SU-DHL-6 (cell line): Measurements from ENCODE around the gene CHGA.

Experiments used
- H2AFZ ChIP-seq: fragments of 200-600 bp; sonication (generic); 2 replicates; pipeline ENCODE4 v1.6.1; 2014; ENCODE audit warnings: low read depth, mild to moderate bottlenecking, moderate library complexity, mixed read lengths, antibody characterized with exemption, low read length; ENCODE audit not compliant: severe bottlenecking
- H3F3A ChIP-seq: fragments of 200-600 bp; shearing (Covaris generic); 2 replicates; pipeline ENCODE4 v1.6.0; 2016; ENCODE audit warnings: antibody characterized with exemption, mild to moderate bottlenecking; ENCODE audit not compliant: insufficient read depth
- H3K27ac ChIP-seq: fragments of 200-600 bp; sonication (generic); 2 replicates; pipeline ENCODE4 v1.5.1; 2016; ENCODE audit warnings: low read depth, mild to moderate bottlenecking, low read length, moderate library complexity, mixed read lengths
- H3K27me3 ChIP-seq: fragments of 200-600 bp; sonication (generic), shearing (Covaris generic); 2 replicates; pipeline ENCODE4 v1.6.0; 2014; ENCODE audit warnings: mild to moderate bottlenecking, low read length
- H3K36me3 ChIP-seq: fragments of 200-600 bp; sonication (generic); 2 replicates; pipeline ENCODE4 v1.6.1; 2014; ENCODE audit warnings: mild to moderate bottlenecking, low read length, mixed read lengths
- H3K4me2 ChIP-seq: fragments of 300-600, 200-600 bp; shearing (Covaris generic), sonication (generic); 2 replicates; pipeline ENCODE4 v1.6.0; 2014; ENCODE audit warnings: low read length, low read depth, mild to moderate bottlenecking; ENCODE audit not compliant: poor library complexity, severe bottlenecking
- H3K4me3 ChIP-seq: fragments of 200-600 bp; sonication (generic); 2 replicates; pipeline ENCODE4 v1.5.1; 2014; ENCODE audit warnings: antibody characterized with exemption, low read length, mild to moderate bottlenecking, mixed read lengths; ENCODE audit not compliant: insufficient read depth, poor library complexity, severe bottlenecking
- H3K79me2 ChIP-seq: fragments of 200-600 bp; sonication (generic); 2 replicates; pipeline ENCODE4 v1.6.1; 2014; ENCODE audit warnings: mild to moderate bottlenecking, low read length, moderate library complexity; ENCODE audit not compliant: insufficient read depth
- H3K9ac ChIP-seq: fragments of 200-600 bp; sonication (generic); 2 replicates; pipeline ENCODE4 v1.7.0; 2014; ENCODE audit warnings: mild to moderate bottlenecking, low read length
- H3K9me2 ChIP-seq: fragments of 200-600 bp; sonication (generic); replicated peaks from 2 replicates; pipeline ENCODE4 v1.6.1; 2014; ENCODE audit warnings: low read length; ENCODE audit not compliant: insufficient read depth
- H3K9me3 ChIP-seq: fragments of 200-600 bp; sonication (generic); 2 replicates; pipeline ENCODE4 v1.6.1; 2014; ENCODE audit warnings: low read length, mixed read lengths; ENCODE audit not compliant: insufficient read depth
- H4K20me1 ChIP-seq: fragments of 200-600 bp; sonication (generic); 2 replicates; pipeline ENCODE4 v1.6.1; 2014; ENCODE audit warnings: low read depth, mild to moderate bottlenecking, antibody characterized with exemption, low read length, moderate library complexity, mixed read lengths
- EZH2phosphoT487 ChIP-seq: fragments of 200-600 bp; sonication (generic), shearing (Covaris generic); conservative IDR thresholded peaks from 2 replicates; pipeline ENCODE4 v1.6.1; 2018; ENCODE audit warnings: mild to moderate bottlenecking, antibody characterized with exemption, low read length, moderate library complexity, mixed read lengths
- TF ChIP-seq, protein P1 (sequence below): fragments of 200-600 bp; sonication (generic); IDR thresholded peaks from one replicate; pipeline ENCODE4 v1.5.1; 2017; ENCODE audit warnings: antibody characterized with exemption, mild to moderate bottlenecking, low read length, moderate library complexity; ENCODE audit not compliant: insufficient read depth, poor library complexity, severe bottlenecking

CHGA gene

DNA sequence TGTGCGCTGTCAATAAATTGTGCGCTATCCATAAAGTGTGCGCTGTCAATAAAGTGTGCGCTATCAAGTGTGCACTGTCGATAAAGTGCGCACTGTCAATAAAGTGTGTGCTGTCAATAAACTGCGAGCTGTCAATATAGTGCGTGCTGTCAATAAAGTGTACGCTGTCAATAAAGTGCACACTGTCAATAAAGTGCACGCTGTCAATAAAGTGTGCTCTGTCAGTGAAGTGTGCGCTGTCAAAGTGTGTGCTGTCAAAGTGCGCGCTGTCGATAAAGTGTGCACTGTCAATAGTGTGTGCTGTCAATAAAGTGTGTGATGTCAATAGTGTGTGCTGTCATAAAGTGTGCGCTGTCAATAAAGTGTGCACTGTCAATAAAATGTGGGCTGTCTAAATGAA is 2.9 kb upstream of the CHGA start:
- no peak overlapping the region for H3K4me2 ChIP-seq
- no peaks in the 10 kb centered on the region for H3K36me3 ChIP-seq
- no peak overlapping the region for H3K4me3 ChIP-seq
- H2AFZ ChIP-seq, result no peak overlapping the region
- no peaks in the 10 kb centered on the region for H4K20me1 ChIP-seq
- no peaks in the 10 kb centered on the region for H3K9me2 ChIP-seq
- H3K9me3 ChIP-seq, result no peaks in the 10 kb centered on the region
- H3F3A ChIP-seq, result no peaks in the 10 kb centered on the region
- no peaks in the 10 kb centered on the region for H3K79me2 ChIP-seq
- no peak overlapping the region for H3K9ac ChIP-seq
- no peaks in the 10 kb centered on the region for H3K27me3 ChIP-seq
- no peak for TF ChIP-seq EZH2phosphoT487
- TF ChIP-seq, protein P1, sequence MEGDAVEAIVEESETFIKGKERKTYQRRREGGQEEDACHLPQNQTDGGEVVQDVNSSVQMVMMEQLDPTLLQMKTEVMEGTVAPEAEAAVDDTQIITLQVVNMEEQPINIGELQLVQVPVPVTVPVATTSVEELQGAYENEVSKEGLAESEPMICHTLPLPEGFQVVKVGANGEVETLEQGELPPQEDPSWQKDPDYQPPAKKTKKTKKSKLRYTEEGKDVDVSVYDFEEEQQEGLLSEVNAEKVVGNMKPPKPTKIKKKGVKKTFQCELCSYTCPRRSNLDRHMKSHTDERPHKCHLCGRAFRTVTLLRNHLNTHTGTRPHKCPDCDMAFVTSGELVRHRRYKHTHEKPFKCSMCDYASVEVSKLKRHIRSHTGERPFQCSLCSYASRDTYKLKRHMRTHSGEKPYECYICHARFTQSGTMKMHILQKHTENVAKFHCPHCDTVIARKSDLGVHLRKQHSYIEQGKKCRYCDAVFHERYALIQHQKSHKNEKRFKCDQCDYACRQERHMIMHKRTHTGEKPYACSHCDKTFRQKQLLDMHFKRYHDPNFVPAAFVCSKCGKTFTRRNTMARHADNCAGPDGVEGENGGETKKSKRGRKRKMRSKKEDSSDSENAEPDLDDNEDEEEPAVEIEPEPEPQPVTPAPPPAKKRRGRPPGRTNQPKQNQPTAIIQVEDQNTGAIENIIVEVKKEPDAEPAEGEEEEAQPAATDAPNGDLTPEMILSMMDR, result no peak
- no peak overlapping the region for H3K27ac ChIP-seq

DNA sequence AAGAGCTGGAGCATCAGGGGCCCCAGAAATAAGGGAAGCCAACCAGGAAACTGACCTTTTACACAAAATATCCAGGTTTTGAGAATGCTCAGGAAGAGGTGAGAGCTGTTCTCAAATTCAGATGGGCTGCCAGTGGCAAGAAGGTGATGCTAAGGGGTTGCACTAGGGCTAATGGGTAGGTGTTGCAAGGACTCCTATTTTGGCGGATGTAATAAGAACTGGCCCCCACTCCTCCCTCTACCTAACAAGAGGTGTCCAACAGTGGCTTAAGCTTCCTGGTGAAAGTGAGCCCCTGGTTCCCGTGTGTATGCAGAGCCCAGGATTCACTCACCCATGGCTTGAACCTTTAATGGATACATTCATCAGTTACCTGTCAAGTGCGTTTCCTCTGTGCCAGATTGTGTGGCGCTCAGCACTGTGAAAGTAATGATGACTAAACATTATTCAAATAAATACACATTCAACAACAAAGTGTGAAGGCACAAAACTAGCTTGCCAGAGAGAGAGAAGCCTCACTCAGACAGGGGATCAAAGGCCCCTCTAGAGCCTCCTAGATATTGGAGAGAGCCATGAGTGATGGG is 705 bp upstream of the CHGA start:
- H3K4me3 ChIP-seq, result no peak overlapping the region
- no peaks in the 10 kb centered on the region for H3K79me2 ChIP-seq
- no peak overlapping the region for H3K27ac ChIP-seq
- no peaks in the 10 kb centered on the region for H3K27me3 ChIP-seq
- H3K4me2 ChIP-seq, result no peak overlapping the region
- no peaks in the 10 kb centered on the region for H3F3A ChIP-seq
- no peak overlapping the region for H2AFZ ChIP-seq
- no peaks in the 10 kb centered on the region for H4K20me1 ChIP-seq
- H3K9me3 ChIP-seq, result no peaks in the 10 kb centered on the region
- no peaks in the 10 kb centered on the region for H3K9me2 ChIP-seq
- no peaks in the 10 kb centered on the region for H3K36me3 ChIP-seq
- no peak overlapping the region for H3K9ac ChIP-seq
- no peak for TF ChIP-seq EZH2phosphoT487
- TF ChIP-seq, protein P1, result no peak

DNA sequence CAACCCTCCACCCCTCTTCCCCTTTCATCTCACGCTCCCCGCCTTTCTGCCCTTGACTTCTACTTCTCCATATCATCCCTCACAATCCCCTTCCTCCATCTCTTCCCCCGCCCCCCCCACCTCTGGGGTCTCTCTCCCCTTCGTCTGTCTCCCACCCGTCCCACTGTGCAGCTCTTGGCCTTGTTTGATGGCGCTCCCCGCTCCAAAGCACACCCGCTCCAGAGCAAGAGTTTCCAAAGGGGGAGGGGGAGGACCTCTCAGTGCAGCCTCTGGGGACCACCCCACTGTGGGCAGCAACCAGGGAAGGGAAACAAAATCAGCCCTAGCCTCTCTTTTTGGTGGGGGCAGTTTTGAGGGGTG is 774 bp downstream of the CHGA start:
- TF ChIP-seq, protein P1, result no peak
- no peak for TF ChIP-seq EZH2phosphoT487
- H3K27ac ChIP-seq, result no peak overlapping the region
- H3K4me2 ChIP-seq, result peak overlapping the region; percentile 6

More for the DNA sequence above, 774 bp downstream of the CHGA start:
- Histone ChIP-seq H3K79me2 (no peaks in the 10 kb centered on the region), H3K9me2 (no peaks in the 10 kb centered on the region), H3K36me3 (no peaks in the 10 kb centered on the region), H3K9me3 (no peaks in the 10 kb centered on the region), H3F3A (no peaks in the 10 kb centered on the region), H3K9ac (no peak overlapping the region), H3K4me3 (no peak overlapping the region), H4K20me1 (no peaks in the 10 kb centered on the region), H3K27me3 (no peaks in the 10 kb centered on the region), H2AFZ (no peak overlapping the region)
